Renal pelvis (tissue), 4 donors: Measurements from ENCODE around the gene SUCLG2. TPM values are rescaled to one million over a fixed set of nuclear protein-coding genes. Genes with fewer than 3 reads are reported as not detected.

Source experiments
- DNase-seq: peaks from one replicate; pipeline ENCODE4 v3.0.0-alpha.2; 2013
- polyA plus RNA-seq, 3 donors: library from polyadenylated mRNA; unstranded; fragments of 120-200 nt; gene quantifications; one replicate each; pipeline ENCODE4 v1.2.1, GENCODE V29; 2013; ENCODE audit not compliant: insufficient read length in 3 of 3

The SUCLG2 gene
- polyA plus RNA-seq, 3 donors: 68.4 to 75.7 (median 70.8) TPM

GRCh38 chr3:67521053-67521646 is 133.3 kb downstream of the SUCLG2 start:
- DNase-seq: no peak

GRCh38 chr3:67518236-67518635 is 136.2 kb downstream of the SUCLG2 start:
- no peak for DNase-seq

DNA sequence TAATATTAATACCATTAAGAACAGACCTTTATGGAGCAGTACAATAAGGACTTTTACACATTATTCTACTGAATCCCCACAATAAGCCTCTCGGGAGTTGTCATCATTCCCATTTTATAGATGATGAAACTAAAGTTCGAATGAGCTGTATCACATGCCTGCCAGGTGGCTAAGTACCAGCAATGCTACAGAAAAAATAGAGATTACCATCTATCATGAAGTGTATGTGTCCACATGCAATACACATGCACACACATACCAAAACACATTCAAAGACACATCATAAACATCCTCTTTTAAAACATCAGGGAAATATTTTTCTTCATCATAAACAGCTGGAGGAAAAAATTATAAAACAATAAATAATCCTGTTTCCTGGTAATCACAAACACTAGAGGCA is 136.6 kb downstream of the SUCLG2 start:
- DNase-seq: no peak

DNA sequence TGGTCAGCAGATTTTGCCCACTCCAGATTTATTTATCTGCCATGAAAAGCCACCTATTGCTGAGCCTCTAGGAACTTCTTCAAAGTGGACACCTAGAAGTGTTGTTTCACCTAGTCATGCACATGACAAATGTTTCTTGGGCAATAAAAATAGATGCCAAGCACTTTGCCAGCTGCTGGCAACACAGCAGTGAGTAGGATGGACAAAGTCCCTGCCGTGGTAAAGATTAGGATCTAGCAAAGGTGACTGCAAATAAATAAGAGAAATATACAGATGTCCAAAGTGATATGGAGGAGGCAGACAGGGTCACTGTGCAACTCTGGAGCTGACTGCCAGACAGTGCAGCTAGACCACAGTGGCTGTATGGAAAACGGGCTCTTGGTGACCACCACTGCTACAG is 137.9 kb downstream of the SUCLG2 start:
- DNase-seq: no peak

GRCh38 chr3:67515778-67516177 is 138.6 kb downstream of the SUCLG2 start:
- no peak for DNase-seq

DNA sequence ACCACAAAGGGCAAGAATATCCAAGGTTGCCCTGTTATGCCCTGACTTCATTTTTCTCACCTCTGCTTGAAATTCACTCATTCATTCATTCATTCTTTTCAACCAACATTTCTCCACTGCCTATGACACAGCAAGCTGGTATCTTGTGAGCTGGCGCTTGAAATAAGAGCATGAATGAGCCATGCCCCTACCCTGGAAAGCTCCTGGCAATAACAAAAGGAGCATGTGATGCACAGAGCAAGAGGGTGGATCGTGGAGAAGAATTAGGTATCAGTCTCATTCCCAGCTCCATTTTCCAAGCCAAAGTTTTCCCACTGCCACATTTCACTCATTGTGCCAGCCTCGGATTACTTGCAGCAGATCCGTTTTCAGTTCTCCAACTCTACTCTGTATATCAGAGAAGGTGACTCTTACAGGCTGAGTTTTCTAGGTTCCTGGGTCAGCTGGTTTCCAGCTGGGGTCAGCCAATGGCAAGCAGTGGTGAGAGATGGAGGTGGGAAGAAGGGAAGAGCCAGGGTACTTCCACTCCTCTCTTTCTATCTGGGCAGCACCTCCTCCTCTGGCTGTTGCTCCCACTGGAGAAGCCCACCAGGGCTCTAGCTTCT is 144.8 kb downstream of the SUCLG2 start:
- DNase-seq: no peak

DNA sequence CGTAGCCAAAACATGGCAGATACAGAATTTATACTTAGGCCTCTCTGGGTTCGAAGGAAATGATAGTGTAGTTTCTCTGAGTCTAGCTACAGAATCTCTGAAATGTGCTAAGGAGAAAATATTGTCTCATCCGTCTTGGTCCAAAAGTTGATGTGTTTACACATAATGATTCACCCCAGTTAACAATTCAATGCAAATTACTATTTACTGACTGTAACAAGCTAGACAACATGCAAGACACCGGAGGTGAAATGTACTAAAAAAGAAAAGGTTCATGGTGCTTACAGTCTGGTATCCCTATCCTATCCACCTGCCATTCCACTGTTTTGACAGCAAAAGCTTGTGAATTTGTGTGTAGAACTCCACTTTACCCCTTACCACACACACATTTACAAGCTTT is 146.8 kb downstream of the SUCLG2 start:
- DNase-seq: no peak

GRCh38 chr3:67500709-67501108 is 153.7 kb downstream of the SUCLG2 start:
- peak; percentile 16 for DNase-seq

- no peak for DNase-seq
These were observed 156.7 kb downstream of the SUCLG2 start for GRCh38 chr3:67497746-67498145.

DNA sequence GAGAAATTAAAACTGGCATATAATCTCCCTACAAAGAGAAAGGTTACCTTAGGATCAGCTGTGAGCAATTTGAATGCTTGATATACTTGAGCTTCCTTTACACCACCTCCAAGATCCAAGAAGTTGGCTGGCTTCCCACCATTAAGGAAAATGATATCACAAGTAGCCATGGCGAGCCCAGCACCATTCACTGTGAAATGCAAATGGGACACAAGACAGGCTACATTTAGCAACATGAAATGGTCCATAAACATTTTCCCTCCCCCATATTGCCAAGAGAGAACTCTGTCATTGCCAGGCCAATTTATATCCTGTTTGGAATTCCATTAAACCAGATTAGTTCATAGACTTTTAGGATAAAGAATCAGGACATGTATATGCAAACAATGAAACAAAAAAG is 158.7 kb downstream of the SUCLG2 start:
- DNase-seq: no peak

GRCh38 chr3:67493808-67494207 is 160.6 kb downstream of the SUCLG2 start:
- no peak for DNase-seq

- no peak for DNase-seq
These were observed 163.8 kb downstream of the SUCLG2 start for GRCh38 chr3:67490658-67491057.

DNA sequence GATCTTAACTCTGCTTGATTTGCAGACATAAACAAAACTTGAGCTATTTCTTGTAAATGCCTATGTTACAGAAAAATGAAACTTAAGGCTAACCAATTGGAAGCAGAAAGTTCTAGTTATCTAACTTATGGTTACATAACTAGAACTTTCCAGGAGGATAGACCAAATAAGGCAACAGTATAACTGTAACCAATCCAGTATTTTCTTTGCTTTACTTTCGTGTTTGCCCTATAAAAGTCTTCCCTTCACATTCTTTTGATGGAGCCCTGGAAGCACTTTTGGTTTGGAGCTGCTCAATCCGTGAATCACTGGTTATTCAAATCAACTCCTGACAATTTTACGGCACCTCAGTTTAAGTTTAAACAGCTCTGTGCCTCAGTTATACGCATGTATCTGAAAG is 164.6 kb downstream of the SUCLG2 start:
- no peak for DNase-seq

- DNase-seq: no peak
These were observed 166.8 kb downstream of the SUCLG2 start for GRCh38 chr3:67487564-67488114.

GRCh38 chr3:67486883-67487282 is 167.5 kb downstream of the SUCLG2 start:
- DNase-seq: no peak

DNA sequence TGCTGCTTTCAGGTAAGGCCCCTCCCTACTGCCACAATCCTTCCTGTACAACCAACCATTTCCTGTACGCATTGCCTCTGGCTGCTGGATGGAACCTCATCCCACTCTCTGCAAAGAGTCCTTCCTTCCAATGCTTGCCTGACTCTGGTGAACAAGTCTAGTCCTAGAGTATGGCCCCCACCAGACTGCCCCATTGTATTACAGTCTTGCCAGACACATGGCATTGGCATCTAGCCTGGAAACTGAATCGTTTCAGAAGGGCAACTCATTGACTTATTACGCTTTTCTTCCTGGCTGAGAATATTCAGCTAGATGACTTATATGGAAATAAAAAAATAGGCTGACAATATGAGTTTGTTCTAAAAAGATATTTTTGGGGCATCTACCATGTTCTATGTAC is 170.3 kb downstream of the SUCLG2 start:
- DNase-seq: no peak

DNA sequence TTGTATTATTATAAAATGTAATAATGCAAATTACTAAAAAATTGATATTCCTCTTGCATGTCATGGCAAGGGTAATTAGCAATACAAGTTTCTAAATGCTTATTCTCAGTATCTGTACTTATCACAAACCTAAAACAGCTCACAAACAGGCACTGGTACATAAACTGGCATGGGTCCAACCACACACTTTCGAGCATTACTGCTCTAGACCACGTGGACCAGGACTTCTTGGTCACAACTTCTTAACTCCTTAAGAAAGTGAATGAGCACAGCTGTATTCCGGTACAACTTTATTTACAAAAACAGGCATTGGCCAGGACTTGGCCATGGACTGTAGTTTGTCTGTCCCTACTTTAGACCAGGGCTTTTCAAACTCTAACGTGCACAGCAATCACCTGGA is 173.3 kb downstream of the SUCLG2 start:
- no peak for DNase-seq

DNA sequence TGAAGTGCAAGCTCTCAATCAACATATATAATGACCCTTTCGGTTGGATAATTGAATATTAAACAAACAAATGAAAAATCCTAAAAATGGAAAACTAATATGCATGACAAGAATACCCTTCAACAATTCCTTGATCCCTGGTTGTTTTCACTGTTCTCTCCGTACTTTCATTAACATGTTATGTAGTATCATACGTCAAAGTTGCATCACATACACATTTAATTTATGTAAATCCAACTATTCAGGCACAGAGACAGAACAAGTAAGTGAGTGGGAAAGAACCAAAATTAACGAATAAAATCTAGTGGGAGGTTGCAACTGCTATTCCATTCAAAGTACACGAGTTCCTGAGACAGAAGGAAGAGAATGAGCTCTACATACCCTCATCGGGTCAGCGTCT is 176.0 kb downstream of the SUCLG2 start:
- DNase-seq: no peak

GRCh38 chr3:67474311-67474710 is 180.1 kb downstream of the SUCLG2 start:
- DNase-seq: no peak

DNA sequence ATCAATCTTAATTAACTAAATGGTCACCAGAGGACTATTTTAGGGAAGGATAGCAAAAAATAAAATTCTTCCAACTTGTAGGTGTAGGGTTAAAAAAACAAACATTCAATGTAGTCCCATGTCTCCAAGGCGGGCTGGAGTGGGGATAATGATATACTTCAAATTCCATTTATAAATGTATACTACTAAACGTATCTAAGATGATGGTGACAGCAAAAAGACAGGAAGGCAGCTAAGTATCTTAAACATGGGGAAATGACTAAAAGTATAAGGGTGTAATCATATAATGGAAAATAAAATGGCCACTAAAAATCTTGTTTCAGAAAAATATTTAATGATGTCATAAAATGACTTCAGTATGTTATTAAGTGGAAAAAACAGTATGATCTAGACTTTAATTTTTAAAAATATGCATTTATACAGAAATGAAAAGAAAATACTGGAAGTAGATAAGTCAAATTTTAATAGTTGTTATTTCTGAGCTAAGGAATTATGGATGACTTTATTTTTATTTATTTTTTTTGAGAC is 181.7 kb downstream of the SUCLG2 start:
- no peak for DNase-seq

DNA sequence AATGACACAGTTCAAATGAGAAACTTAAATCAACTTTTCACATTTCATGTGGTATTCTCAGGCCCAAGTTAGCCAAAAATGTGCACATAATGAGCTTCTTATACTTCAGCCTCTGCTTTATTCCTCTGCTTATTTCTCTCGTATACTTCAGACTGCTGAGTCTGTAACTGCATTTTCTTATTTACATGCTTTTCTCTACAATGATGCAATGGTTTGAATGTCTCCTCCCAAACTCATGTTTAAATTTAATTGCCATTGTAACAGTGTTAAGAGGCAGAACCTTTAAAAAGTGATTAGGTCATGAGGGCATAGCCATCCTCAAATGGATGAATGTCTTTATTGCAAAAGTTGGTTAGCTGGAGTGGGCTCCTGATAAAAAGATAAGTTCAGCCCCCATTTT is 184.2 kb downstream of the SUCLG2 start:
- DNase-seq: no peak

- DNase-seq: no peak
These were observed 185.9 kb downstream of the SUCLG2 start for GRCh38 chr3:67468511-67468910.

- no peak for DNase-seq
These were observed 190.8 kb downstream of the SUCLG2 start for GRCh38 chr3:67463656-67464055.

DNA sequence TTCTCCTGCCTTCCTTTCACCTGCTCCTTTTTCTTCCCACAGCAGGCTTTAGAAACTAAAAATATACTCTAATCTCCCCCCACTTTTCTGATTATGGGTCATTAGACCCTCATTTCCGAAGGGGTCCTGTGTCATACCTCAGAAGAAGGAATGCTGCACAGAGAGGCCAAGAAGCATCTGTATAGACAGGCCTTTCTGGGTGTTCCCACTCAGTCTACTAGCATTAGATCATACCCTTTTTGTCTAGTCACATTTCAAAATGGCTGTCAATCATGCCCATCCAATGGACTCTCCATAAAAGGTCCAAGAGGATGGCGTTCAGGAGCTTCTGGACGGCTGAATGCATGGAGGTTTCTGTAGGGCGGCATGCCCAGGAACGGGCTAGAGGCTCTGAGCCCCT is 192.2 kb downstream of the SUCLG2 start:
- DNase-seq: no peak
